ENCODE data around the gene MID1.

Gene MID1

GRCh38 chrX:10620121-10620699 is at the start of gene MID1:
TSS of gene MID1 (minus strand) at chrX:10620585. CDS start at chrX:10567547, 53,038 bp downstream.
- peak; percentile 45 for DNase-seq

- DNase-seq: no peak
These were observed 46.8 kb upstream of the MID1 start for GRCh38 chrX:10667143-10667542.

DNA sequence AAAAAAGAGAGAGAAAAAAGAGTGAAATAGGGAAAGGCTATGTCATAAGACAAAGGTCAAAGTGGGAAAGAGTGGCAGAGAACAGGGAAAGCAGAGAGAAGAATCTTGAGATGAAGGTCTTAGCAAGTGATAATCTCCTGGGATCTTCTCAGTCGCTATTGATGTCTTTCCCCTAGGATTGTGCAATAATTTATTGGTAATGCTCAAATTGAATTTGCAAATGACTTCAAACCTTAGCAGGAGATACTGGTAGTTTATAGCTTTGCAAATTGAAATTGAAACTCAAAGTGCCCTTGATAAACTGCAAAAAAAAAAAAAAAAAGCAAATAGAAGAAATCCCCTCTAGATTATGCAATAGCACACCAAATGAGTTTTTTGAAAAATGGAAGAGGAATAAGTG is 45.7 kb upstream of the MID1 start:
- DNase-seq: no peak

GRCh38 chrX:10665681-10666080 is 45.3 kb upstream of the MID1 start:
- DNase-seq: no peak

DNA sequence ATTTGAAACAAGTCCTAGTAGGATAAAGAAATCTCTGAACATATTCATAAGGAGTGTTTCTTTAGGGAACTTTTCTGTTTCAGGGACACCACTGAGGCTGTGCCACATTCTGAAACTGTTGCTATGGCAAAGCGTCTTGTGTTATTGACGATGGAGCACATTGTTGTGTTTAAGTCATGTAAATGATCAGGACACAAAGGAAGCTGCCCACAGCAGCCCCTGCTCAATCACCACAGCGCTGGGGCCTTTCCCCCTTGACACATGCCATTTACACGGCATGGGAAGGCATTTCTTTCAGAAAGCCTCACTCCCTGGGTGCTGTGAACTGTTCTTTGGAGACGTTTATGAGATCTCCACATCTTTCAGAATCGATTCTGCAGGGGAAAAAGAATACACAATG is 39.8 kb upstream of the MID1 start:
- DNase-seq: no peak

GRCh38 chrX:10656214-10656613 is 35.8 kb upstream of the MID1 start:
- DNase-seq: peak; percentile 88

DNA sequence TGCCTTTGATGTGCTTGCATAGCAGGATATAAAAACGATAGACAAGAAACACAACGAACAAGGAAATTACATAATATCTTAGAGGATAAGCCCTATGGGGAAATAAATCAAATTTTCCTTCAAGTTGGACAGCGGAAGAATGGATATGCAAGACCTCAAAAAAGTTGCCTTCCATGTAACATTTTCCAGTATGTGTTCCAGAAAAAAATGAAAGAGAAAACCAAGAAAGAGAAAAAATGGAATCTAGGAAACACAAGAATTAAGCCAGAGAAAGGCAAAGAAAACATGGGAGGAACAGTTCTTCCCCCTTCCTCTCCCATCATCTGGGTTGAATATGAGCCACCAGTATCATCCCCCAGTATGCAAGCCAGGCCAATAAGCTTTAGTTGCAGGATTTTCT is 34.6 kb upstream of the MID1 start:
- no peak for DNase-seq

DNA sequence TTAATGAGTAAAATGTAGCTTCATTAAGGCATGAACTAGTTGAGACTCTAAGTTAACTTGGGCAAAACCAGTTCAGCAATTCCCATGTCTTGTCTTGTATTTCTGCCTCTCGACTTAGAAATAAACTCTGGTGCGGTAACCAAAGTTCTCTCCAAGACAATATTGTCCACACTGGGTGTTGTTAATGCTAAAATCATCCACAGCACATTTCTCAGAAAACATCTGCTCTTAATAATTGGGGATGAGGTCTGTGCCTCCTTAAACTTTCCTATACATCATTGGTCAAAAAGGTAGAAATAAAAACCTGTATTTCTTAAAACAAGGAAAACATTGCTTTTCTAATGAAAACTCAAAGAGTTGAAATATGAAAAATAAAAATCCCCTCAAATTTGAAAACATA is 32.9 kb upstream of the MID1 start:
- no peak for DNase-seq

- no peak for DNase-seq
These were observed 28.9 kb upstream of the MID1 start for GRCh38 chrX:10649265-10649664.

GRCh38 chrX:10648614-10649013 is 28.2 kb upstream of the MID1 start:
- no peak for DNase-seq

- no peak for DNase-seq
These were observed 16.5 kb upstream of the MID1 start for GRCh38 chrX:10636851-10637250.

DNA sequence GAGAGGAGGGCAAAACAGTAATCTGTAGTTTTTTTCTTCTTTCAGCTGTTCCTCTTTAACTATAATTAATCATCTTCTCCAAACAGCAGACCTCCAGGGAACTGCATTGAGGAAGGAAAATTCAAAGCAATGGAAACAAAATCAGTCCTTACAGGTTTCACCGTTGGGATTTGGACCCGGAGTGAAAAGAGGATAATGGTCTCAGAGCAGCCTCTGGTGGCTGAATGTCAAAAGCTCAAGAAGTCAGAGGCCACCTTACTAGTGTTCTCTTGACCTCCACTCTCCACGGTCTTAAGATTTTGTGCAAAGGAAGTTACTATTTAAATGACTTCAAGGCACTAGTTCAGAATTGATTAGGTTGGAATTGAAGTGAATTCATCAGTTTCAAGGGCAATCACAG is 16.0 kb upstream of the MID1 start:
- DNase-seq: peak; percentile 30

GRCh38 chrX:10634392-10635161 is 14.2 kb upstream of the MID1 start:
- DNase-seq: no peak

GRCh38 chrX:10633722-10634121 is 13.3 kb upstream of the MID1 start:
- peak; percentile 11 for DNase-seq

GRCh38 chrX:10631416-10632145 is 11.2 kb upstream of the MID1 start:
- no peak for DNase-seq

DNA sequence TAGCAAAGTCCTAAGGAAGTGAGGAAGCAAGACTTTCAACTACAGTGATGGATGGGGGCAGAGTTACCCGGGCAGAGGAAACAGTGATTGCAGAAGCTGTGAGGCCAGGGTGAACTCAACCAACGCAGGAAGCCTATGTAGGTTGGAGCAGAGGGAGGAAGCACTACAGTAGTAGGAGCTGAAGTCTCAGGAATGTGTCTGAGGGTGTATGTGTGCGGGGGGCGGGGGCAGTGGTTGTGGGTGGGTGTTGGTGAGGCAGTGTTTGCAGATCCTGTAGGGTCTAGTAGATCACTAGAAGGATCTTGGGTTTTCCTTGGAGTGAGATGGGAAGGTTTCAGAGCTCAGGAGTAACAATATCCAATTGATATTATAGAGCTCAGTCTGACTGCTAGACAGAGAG is 9.9 kb upstream of the MID1 start:
- no peak for DNase-seq

DNA sequence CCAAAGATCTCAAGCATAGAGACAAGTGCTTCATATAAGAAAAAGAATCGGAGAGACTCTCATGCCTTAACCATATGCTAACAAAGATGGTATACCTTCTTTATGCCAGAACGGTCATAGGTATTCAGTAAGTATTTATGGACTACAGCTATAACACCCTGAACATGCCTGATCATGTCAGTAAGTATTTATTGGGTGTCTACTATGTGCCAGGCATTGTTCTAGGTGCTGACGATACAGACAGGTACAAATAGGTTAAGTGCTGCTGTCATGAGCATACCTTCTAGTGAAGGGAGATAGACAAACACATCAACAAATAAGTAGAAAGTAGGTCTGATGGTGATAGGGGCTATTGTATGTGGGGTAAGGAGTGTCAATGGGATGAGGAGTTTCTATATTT is 9.5 kb upstream of the MID1 start:
- no peak for DNase-seq

GRCh38 chrX:10628906-10629305 is 8.5 kb upstream of the MID1 start:
- no peak for DNase-seq

DNA sequence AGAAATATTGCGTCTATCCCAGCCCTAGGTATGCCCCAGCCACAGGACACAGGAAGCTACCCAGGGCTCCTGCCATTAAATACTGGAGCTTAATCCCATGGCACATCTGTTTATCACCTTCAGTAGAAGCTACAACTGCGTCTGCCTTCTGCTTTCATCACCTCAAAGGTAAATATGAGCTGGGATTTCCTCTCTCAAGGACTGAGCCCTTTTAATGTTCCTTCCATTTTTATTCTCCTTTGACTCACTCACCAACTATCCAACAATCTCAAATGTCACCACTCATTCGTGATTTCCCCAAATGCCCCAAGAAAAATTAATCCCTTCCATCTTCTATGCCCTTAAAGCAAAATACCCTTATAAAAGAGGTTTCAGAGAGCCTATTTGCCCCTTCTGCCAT is 1.8 kb upstream of the MID1 start:
- DNase-seq: no peak

- DNase-seq: no peak
These were observed 849 bp downstream of the MID1 start for GRCh38 chrX:10619425-10620046.

GRCh38 chrX:10618961-10619360 is 1.4 kb downstream of the MID1 start:
- no peak for DNase-seq

- no peak for DNase-seq
These were observed 2.4 kb downstream of the MID1 start for GRCh38 chrX:10617999-10618351.

DNA sequence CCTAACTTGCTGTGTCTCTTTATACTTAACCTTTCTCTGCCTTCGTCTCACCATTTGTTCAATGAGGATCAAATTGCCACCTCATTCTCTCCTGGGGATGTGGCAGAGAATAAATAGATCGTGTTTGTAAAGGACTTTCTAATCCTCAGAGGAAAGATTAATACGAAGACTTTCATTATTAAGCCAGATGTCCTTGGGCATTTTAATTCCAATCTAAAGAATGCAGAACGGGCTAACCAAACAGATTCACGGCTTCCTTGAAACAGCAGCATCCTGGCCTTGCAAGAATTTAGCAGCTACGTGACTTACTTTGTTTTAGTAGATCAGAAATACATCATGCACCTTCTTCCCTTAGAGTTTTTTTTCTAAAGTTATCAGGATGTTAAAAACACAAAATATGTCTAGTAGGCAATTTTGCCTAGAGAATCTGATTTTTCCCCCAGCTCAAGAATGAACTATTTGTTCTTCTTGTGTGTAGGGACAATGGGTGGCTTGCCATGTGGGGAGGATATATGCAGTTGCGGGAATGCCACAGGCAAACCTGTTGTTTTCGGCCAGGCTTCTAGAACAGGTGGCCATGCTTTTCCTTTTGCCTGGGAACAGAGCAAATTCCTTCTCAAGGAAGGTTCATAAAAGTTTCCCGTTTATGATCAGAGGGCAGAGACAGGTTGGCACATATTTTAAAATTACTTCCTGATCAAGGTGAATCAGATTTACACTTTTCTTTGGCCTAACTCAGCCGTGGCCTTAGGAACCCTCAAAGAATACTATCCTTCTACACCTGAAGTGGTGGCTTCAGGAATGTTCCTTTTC is 3.0 kb downstream of the MID1 start:
- no peak for DNase-seq
